Cerebellar nuclear complex (tissue), 1 donor: ENCODE measurements around the gene HCRTR1.

Experiments
- DNase-seq, 2 experiments: peaks; one replicate each; lab custom pipeline; 2025; lab: John Stamatoyannopoulos, UW

HCRTR1 gene

DNA sequence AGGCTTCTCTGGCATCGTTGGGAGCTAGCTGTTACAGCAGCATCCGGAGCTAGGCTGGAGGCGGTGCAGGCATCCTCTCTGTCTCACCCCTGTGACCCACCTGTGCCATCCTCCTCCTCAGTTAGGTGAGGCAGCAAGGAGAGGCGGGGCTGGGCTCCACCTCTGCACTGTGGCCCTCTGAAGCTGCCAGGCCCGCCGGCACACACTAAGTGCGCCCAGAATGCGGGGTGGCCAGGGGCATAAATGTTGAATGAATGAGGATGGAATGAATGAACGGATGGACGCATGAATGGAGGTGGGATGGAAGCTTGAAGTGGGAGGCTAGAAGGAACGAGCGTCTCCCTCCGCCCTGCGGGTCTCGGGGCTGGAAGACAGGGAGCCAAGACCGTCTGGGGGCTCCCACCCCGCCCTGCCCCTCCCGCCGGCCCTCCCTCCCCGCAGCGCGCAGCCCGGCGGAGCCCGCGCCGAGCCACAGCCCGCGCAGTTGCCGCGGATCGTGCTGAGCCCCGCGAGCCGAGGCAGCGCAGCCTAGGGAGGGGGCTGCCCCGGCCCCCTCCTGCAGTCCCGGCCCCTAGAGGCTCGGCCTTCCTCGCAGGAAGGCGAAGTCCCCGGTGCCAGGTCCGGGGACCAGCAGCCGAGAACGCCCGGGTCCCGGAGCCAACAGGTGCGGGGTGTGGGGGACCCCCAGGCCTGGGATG lies at the start of gene HCRTR1:
Gene HCRTR1, plus strand, starts transcription at position 472 of the 698 bp plus-strand sequence. CDS start 1,504 bp downstream, outside the sequence.
- no peak for DNase-seq

DNA sequence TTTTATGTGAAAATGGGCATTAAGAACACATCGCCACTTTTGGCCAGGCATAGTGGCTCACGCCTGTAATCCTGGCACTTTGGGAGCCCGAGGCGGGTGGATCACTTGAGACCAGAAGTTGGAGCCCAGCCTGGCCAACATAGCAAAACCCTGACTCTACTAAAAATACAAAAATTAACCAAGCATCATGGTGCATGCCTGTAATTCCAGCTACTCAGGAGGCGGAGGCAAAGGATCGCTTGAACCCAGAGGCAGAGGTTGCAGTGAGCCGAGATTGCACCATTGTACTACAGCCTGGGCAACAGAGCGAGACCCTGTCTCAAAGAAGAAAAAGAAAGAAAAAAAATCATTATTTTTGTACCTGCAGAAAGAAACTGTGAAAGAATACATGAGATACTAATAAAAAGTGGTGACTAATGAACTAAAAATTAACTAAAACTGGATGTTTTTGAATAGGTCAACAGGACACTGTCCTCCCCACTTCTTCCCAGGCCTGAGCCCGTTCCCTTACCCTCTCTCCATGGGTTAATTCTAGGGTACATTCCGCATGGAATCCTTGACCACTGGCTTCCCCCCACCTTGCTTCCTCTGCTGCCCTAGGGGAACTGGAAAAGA lies 49.4 kb upstream of the HCRTR1 start:
- no peak for DNase-seq

DNA sequence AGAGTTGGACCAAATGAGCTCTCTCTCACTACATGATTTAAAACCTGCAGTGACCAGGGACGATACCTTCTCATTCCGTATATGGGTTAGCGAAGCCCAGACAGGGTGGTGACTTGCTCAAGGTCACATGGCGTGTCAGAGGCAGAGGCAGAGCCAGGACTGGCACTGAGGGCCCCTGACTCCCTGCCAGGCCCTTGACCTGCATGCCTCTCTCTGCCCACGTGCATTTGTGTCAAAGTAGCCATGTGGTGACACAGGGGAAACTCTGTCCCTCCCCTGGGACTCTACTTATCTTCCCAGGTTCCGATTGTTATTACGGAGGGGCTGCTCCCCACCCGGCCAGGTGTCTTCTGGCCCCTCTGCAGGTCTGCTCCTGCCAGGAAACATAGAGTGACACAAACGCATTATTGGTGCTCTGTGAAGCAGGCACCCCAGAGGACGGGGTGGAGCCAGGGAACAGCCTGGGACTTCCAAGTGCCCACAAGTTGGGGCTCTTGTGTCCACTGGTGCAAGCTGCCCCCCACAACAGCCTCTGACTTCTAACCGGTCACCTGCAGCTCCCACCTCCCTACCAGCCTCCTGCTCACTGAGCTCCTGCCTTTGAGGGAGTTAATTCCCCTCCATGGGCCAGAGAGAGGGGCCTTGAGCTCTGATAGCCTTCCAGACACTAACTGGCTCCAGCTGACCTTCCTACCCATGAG lies 48.4 kb upstream of the HCRTR1 start:
- DNase-seq, result no peak

DNA sequence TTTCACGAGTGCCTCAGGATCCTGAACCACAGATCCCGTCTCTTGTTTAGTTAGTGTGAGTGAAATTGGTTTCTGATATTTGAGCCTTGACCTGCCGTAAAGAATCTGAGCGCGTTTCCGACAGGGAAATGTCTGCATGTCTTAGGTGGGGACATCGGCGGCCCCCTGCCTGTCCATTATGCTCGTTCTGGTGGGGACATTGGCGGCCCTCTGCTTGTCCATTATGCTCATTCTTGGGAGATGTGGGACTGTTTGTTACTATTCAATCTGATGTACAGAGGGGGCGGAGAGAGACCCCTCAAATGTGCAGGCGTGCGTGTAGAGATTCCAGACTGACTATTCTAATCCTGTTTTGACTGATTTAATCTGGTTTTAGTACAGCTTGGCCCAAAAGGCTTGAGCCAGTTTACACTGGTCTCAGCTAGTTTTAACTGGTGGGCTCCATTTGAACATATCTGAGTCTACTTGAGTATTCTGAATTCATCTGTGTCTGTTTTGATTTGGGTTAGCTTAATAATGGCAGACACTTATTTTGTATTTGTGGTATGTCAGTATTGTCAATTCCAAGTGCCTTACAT lies 47.8 kb upstream of the HCRTR1 start:
- no peak for DNase-seq

DNA sequence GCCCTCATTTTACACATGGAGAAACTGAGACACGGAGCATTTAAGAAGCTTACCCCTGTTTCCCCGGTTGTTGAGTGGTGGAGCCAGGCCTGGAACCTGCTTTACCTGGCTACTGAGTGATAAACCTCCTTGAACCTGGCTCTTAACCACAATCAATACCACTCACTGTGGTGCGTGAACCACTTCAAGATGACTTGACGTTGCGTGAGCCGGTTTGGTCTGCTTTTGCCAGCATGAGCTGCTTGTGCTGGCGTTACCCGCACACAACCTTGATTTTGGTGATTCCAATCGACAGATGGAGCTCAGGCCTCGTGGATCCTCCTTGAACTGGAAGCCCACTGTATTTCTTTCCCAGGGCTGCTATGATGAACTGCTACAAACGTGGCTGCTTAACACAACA lies 47.3 kb upstream of the HCRTR1 start:
- no peak for DNase-seq

DNA sequence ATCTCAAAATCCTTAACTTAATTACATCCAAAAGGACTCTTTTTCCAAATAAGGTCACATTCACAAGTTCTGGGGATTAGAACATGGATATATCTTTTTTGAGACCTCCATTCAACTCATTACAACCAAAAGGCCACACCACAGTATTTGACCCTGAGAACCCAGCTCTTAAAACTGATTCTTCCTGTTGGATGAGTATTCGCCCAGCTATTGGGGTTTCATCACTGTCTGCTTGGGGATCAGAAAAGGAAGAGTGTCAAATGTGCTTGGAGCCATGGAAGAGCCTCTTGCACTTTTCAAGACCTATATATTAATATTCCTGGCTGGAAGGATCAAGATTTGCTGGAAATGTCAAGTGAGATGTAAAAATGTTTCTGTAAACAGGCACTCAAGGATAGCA lies 46.6 kb upstream of the HCRTR1 start:
- no peak for DNase-seq

DNA sequence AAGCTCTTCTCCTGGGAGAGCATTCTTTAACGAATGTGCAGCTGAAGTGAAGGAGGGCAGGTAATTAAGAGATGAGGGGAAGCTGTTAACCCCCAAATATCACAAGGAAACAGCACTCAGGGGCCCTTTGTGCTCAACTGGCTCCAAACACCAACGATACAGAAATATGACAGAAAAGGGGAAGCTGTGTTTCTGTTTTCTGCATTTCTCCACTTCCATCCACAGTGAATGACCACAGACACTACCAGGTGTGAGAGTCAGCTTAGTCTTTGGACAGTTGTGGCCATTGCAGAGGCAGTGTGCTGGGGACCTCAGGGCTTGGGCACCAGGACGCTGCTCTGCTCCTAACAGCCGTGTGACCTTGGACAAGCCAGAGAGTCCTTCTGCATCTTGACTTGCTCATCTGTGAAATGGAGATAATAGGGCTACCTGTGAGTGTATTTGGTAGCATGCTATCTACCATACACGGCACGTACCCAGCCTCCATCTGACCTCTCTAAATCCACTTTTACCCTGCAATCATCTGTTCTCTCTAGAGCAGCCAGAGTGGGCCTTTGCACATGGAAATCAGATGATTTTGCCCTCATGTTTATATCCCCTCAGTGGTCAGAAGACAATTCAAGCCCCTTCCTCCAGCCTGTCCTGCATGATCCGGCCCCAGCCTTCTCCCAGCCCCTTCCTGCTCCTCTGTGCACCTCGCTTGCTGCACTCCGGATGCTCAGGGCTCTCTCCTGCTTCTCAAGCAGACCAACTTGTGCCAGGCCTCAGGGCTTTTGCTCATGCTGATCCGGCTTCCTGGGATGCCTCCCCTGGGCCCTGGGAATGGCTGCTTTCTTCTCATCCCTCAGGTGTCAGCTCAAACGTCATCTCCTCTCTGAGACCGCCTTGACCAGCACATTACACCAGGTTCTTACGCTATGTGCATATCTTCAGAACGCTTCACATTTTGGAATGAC lies 45.9 kb upstream of the HCRTR1 start:
- DNase-seq, result no peak

DNA sequence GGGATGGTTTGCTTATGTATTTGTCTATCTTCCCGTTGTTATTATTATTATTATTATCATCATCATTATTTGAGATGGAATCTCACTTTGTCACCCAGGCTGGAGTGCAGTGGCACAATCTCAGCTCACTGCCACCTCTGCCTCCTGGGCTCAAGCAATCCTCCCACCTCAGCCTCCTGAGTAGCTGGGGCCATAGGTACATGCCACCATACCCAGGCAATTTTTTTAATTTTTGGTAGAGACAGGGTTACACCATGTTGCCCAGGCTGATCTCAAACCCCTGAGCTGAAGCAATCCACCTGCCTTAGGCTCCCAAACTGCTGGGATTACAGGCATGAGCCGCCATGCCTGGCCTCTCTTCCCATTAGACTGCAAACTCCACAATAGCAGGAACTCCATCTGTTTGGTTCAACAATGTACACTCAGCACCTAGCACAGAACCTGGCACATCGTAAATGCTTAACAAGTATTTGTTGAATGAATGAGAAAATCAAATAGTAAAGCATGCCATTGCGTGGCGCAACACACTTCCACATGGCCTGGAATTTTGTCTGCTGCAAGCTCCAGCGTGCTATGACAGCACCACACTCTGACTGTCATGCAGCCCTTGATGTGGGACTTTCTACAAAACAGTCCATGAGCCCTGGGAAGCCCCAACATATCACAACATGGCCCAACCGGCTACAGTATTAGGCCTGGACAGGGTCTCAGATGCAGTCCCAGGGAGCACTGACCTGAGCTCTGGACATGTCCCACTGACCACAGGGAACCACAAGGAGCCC lies 45.0 kb upstream of the HCRTR1 start:
- DNase-seq, result no peak

DNA sequence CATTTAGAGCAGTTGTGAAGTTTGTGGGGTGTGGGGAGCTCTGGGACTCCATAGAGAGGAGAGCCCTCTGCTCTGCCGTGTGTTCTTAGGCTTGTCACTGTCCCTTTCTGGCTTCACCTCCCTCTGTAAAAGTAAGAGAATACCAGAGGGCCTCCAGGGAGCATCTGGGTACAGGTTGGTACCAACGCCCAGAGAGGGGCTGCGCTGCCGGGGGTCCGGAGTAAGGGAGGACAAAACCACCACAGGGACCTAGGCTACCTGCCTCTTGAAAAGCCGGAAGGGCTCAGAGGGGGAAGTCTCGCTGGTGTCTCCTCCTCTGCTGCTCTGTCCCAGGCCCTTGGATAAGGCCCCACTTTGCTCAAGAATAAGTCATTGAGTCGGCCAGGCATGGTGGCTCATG lies 44.2 kb upstream of the HCRTR1 start:
- DNase-seq, result no peak

DNA sequence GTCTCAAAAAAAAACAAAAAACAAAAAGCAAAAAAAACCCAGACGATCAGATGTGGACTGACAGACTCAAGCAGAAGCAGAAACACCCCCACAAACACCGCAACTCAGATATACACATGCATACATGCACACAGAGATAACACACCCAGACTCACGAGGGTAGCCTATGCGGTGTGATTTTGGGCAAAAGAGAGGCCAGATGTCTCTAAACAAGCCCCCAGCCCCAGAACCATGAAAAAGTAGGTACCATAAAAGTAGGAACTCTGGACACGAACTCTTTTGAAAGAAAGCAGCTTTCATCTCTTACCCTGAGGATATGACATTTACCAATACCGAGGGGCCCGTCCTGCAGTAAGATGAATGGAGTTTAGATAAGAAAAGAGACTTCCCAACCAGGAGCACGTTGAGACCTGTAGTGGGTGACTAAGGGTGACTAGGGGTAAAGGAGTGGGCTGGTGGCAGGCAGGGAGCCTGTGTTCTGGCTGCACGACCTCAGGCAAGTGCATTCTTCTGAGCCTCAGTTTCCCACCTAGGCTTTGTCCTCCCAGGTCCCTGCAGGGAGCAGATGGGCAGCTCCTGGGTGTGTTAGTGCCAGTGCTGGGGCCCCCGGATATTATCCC lies 42.6 kb upstream of the HCRTR1 start:
- DNase-seq, result no peak

DNA sequence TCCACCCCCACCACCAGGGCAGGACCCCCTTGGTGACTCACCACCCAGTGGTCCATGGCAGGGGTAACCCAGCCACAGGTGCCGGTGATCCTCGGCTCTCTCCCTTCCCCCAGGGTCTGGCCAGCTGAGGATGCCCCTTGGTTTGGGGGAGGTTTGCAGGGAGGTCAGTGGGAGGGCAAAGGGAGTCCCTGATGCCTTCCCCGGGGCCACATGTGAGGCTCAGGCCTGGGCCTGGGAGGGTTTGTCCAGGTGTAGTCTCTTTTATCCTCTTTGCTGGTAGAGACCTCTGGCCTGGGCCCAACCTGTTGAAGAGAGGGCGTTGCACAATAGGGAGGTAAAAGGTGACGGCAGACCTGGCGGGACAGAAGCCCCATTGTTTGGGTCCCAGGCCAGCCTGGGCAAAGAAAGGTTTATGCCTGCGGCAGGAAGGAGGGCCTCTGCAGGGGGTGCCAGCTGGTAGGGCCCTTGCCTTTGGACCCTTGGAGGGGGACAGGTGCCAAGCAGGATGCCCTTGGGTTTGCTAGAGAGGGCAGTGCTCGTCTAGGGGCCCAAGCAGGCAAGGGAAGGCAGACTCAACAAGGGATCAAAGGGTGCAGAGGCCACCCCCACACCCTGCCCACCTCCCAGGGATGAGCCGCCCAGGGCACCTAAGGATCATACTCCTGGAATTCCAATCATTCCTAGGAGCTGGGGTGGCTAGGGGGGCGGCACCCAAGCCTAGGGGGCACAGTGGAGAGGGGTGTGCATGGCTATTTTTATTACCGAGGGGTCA lies 41.9 kb upstream of the HCRTR1 start:
- DNase-seq, result no peak

DNA sequence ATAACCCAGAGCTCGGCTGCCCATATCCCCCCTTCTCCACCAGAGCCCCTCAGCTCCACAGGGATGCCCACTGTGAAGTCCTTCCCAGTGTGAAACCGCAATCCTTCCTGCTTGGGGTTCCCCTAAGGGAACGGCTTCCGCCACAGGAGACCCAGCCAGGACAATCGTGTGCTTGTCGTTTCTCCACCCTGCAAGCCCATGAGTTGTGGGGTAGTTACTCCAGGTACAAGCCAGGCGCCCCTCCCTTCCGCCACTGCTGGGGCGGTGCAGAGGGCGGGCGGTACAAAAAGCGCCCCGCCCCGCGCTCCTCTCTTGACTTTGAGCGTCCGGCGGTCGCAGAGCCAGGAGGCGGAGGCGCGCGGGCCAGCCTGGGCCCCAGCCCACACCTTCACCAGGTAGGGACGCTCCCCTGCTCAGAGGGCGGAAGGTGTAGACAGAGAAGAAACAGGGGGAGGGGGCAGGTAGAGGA lies 41.3 kb upstream of the HCRTR1 start, which contains the start of gene TINAGL1:
Gene TINAGL1, plus strand, starts transcription at position 315 of the 469 bp plus-strand sequence. CDS start 634 bp downstream, outside the sequence.
- no peak for DNase-seq

DNA sequence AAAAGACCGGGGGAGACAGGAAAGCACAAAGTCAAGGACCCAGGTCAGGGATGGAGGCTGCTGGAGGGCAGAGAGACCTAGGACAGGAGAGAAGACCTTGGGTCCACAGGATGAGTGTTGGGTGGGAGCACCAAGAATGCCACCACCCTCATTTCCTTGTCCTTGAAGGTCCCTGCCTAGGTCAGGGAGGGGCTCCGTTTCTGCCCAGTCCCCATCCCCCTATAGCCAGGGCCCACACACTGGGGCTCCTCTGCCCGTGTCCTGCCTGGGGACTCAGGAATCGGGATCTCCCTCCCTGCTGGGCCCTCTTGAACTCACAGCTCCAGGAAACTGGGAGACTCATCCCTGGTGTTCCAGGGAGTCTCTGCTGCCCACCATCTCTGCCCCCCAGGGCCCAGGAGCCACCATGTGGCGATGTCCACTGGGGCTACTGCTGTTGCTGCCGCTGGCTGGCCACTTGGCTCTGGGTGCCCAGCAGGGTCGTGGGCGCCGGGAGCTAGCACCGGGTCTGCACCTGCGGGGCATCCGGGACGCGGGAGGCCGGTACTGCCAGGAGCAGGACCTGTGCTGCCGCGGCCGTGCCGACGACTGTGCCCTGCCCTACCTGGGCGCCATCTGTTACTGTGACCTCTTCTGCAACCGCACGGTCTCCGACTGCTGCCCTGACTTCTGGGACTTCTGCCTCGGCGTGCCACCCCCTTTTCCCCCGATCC lies 40.6 kb upstream of the HCRTR1 start:
- DNase-seq, result no peak

DNA sequence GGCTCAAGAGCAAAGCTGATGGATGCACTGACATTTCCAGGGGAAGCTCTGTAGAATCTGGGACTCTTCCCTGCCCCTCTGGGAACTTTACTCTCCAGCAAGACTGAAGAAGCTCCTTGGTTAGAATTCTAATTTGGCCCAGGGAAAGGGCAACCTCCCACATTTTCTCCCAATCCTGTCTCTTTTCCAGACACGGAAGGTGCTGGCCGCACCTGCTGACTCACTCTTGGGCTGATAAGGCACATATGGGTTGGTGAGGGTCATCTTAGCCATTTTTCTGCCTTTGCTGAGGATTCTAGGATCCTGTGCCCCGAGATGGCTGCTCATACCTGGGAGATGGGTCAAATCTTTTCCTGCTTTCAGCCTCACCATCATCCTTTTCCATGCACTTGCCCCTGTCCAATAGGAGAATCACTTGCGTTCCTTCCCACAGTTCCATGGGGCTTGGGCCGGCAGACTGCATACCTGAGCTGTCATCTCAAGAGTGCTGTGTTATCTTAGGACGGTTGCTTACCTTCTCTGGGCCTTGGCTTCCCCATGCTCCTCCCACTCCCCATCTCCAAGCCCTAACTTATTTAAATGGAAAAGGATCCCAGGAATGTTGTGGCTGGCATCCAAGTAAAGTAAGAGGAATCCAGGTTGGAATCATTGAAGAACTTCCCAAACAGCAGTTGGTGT lies 39.8 kb upstream of the HCRTR1 start:
- DNase-seq, result no peak

DNA sequence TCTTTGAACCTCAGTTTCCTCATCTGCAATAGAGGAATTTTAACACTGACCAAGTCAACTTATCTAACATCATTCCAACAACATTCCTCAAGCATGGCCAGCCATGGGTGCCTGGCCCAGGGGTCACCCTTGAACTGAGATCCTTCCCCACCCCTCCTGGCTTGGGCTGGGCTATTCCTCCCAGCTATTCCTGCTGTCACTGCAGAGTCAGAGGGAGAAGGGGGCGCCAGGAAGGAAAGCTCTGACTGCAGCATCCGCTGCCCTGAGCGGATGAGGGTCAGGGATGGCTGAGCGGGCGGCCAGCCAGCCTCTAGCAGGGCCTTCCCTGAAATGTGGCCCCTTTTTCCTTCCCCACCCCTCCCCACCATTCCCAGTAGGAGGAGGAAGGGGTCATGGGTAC lies 38.1 kb upstream of the HCRTR1 start:
- DNase-seq, result no peak

DNA sequence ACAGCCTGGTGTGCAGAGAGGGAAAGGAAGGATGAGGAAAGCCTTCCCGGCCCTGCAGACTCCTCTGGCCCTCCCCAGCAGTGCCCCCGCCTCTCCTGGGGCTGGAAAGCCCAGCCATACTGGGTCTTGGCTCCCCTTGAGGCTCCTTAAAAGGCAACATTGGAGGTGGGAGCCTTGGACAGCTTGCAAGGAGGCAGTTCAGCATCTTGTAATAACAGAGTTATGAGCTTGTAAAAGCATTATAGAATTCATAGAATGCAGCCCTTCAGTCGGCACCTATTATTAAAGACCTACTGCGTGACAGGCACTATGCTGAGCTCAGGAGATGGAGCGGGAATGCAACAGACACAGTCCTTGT lies 37.0 kb upstream of the HCRTR1 start:
- no peak for DNase-seq

DNA sequence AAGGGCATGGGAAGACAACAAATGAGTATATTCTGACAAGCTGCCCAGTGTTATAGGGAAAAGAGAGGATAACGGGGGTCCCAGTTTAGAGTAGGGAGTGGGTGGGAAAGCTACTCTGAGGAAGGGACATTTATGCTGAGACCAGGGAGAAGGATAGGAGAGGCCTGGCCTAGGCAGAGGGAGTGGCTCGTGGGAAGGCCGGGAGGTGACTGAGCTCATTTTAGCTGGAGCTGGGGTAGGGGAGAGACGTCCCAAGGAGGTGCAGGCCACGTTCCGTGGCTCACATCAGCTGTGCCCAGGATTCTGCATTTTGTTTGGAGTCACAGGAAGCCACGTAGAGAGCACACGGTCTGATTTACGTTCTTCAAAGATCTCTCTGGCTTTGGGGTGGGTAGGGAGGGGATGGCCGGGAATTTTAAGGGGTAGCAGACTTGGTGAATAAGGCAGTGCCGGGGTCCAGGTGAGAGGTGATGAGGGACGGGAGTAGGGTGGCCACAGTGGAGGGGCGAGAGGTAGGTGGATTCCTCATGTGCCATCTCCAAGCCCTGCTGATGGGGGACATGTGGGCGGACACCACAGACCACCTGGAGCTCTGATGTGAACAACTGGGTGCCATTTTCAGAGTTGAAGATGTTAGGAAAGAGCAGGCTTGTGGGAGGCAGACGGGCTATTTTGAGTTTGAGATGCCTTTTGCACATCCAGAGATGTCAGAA lies 36.4 kb upstream of the HCRTR1 start:
- no peak for DNase-seq
